Fibroblast of the aortic adventitia (primary cell): Measurements from ENCODE around the gene PRRT2. TPM values are rescaled to one million over a fixed set of nuclear protein-coding genes. Genes with fewer than 3 reads are reported as not detected.
A peak's percentile ranks its signal among the peaks of the same experiment; 100 is the strongest.

ENCODE experiments used
- DNase-seq: peaks from one replicate; pipeline ENCODE4 v3.0.0-alpha.2; 2010; ENCODE audit warnings: low read depth
- H3K4me3 ChIP-seq: 2 replicates; pipeline ENCODE4 v1.5.1; 2011; ENCODE audit warnings: low read depth, mild to moderate bottlenecking, control low read depth, low read length, moderate library complexity
- total RNA-seq: library from RNA; depleted of rRNA; stranded (reverse); fragments of >200 nt; gene quantifications from 2 replicates; pipeline ENCODE4 v1.2.3, GENCODE V29; 2012; ENCODE audit warnings: low replicate concordance
- TF ChIP-seq, protein P1 (sequence below): IDR thresholded peaks from 2 replicates; pipeline ENCODE4 v1.5.1; 2011; ENCODE audit warnings: mild to moderate bottlenecking, low read length, control low read depth, inconsistent platforms; ENCODE audit not compliant: insufficient read depth

Gene PRRT2
- total RNA-seq: 7.7 and 32.0 TPM in 2 replicates

DNA sequence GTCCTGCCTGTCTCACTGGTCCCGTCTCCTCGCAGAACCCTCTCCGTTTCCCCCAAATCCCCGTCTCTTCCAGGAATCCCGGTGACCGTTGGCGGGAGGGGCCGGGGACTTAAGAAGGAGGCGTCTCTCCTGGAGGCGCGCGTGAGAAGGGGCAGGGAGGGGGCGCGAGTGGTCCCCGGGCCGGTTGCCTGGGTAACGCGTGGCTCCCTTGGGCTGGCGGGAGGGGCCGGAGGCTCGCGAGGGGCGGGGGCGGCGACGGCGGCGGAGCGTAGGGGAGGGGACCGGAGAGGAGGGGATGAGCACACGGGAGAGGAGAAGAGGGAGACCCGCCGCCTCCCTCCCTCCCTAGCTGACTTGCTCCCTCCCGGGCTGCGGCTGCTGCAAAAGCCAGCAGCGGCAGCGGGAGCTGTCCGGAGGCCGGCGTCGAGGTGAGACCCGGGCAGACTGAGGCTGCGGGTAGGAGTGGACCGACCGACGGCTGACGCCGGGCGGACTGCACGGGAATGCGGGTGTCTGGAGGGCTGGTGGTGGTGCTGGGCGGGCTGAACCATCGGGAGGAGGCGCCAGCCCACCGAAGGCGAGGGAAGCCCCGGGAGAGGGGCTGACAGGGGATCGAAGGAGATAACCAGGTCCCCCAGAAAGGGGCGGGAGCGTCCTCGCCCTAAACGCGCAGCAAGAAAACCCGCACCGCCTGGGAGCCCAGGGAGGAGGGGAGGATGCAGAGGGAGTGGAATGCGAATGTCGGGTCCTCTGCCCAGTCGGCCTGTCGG lies at the start of gene PRRT2:
Gene PRRT2 (plus strand): TSS at position 298 of the 770 bp plus-strand sequence. CDS start 862 bp downstream, outside the sequence.
- peak; percentile 53 for DNase-seq
- peak within 1 kb of the TSS; percentile 73 for H3K4me3 ChIP-seq
- TF ChIP-seq, protein P1, sequence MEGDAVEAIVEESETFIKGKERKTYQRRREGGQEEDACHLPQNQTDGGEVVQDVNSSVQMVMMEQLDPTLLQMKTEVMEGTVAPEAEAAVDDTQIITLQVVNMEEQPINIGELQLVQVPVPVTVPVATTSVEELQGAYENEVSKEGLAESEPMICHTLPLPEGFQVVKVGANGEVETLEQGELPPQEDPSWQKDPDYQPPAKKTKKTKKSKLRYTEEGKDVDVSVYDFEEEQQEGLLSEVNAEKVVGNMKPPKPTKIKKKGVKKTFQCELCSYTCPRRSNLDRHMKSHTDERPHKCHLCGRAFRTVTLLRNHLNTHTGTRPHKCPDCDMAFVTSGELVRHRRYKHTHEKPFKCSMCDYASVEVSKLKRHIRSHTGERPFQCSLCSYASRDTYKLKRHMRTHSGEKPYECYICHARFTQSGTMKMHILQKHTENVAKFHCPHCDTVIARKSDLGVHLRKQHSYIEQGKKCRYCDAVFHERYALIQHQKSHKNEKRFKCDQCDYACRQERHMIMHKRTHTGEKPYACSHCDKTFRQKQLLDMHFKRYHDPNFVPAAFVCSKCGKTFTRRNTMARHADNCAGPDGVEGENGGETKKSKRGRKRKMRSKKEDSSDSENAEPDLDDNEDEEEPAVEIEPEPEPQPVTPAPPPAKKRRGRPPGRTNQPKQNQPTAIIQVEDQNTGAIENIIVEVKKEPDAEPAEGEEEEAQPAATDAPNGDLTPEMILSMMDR: no peak

DNA sequence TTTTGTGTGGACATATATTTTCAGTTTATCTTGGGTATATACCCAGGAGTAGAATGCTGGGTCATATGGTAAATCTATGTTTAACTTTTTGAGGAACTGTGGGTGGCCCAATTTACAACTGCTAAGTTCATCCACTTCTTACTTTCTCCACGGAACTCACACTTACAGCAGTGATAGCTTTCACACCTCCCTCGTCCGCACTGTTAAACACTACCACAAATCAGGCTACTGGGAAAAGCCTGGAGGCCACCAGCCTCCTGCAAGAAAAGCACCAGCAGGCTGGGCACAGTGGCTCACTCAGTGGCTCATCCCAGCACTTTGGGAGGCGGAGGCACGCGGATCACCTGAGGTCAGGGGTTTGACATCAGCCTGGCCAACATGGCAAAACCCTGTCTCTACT lies 48.7 kb upstream of the PRRT2 start:
- TF ChIP-seq, protein P1: no peak
- no peak overlapping the region for H3K4me3 ChIP-seq
- no peak for DNase-seq

DNA sequence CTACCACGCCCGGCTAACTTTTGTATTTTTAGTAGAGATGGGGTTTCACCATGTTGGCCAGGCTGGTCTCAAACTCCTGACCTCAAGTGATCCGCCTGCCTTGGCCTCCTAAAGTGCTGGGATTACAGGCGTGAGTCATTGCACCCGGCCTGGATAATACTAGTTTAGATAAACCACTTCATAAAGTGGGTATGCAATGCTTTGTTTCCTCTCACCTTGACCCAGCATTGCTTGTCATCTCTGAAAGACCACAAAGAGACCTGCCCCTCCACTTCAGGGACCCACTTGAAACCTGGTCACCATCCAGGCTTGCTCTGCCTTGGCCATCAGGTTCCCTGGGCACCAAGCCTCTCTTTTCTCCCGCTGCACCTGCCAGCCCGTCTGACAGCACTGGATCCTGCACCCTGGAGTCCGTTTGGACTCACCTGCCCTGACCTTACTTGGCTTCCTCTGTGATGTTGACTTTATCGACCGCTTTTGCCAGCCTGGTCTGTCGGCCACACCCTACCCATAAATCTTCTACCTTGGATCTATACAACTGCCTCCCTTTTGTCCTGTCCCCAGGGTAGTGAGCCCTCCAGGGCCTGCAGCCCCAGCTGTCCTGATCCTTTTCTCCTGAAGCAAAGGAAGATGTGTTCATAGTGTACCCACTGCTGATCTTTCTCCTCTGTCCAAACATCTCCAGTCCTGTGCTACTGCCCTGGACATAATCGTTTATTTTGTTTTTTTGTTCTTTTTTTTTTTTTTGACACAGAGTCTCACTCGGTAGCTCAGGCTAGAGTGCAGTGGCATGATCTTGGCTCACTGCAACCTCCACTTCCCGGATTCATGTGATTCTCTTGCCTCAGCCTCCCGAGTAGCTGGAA lies 46.6 kb upstream of the PRRT2 start:
- no peak overlapping the region for H3K4me3 ChIP-seq
- TF ChIP-seq, protein P1: no peak
- DNase-seq: no peak

DNA sequence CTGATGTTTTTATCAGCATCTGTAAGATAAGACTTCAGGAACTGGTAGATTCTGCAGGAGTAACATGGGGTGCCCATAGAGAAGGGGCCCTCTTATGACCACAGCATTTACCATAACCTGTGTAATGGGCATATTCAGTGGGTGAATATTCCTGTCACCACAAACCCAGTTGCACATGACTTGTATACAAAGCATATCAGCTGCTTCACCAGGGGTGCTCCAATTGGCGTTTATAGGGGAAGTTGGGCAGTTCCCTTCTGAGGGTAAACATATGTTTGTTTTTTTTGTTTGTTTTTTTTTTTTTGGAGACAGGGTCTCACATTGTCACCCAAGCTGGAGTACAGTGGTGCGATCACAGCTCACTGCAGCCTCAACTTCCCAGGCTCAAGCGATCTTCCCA lies 45.4 kb upstream of the PRRT2 start:
- TF ChIP-seq, protein P1: no peak
- H3K4me3 ChIP-seq: no peak overlapping the region
- DNase-seq: no peak

DNA sequence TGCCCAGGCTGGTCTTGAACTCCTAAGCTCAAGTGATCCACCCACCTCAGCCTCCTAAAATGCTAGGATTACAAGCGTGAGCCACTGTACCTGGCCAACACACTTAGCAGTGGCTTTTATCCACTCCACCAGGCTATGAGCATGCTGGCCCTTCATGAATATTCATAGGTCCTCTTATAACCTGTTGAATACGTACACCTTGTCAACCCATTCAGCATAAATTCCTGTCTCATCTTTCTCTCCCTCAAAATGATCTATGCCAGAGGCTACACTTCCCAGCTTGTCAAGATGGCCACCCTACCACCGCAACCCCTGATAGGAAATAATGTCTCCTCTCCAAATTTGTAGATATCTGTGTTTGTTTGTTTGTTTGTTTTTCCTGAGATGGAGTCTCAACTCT lies 44.9 kb upstream of the PRRT2 start:
- H3K4me3 ChIP-seq: no peak overlapping the region
- TF ChIP-seq, protein P1: no peak
- DNase-seq: no peak

DNA sequence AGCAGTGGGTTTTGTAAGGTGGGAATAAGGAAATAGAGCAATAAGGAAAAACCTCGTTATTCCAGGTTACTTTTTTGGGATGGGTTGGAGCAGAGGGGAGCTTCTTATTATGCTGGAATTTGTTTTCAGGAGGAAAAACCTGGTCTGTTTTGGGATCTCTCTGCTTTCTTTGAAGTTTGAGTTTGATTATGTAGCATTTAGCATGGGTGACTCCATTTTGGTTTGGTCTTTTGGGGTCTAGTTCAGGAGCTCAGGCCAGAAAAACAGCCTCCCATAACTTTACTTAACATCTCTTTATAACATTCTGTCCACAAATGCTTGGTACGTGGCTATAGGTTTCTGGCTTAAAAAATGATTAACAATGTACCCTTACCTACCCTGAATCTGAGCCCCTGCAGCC lies 42.5 kb upstream of the PRRT2 start:
- no peak for DNase-seq
- no peak overlapping the region for H3K4me3 ChIP-seq
- TF ChIP-seq, protein P1: no peak
